GM19239 (cell line): ENCODE data around the gene CDH8.

Experiments used
- DNase-seq: peaks from one replicate; pipeline ENCODE4 v3.0.0; 2011; ENCODE audit warnings: low spot score; ENCODE audit not compliant: insufficient read length
- FAIRE-seq: peaks from 2 replicates; lab custom pipeline; 2011; peaks lifted over from hg19 to GRCh38; lab: Jason Lieb, UNC

CDH8 gene, protein sequence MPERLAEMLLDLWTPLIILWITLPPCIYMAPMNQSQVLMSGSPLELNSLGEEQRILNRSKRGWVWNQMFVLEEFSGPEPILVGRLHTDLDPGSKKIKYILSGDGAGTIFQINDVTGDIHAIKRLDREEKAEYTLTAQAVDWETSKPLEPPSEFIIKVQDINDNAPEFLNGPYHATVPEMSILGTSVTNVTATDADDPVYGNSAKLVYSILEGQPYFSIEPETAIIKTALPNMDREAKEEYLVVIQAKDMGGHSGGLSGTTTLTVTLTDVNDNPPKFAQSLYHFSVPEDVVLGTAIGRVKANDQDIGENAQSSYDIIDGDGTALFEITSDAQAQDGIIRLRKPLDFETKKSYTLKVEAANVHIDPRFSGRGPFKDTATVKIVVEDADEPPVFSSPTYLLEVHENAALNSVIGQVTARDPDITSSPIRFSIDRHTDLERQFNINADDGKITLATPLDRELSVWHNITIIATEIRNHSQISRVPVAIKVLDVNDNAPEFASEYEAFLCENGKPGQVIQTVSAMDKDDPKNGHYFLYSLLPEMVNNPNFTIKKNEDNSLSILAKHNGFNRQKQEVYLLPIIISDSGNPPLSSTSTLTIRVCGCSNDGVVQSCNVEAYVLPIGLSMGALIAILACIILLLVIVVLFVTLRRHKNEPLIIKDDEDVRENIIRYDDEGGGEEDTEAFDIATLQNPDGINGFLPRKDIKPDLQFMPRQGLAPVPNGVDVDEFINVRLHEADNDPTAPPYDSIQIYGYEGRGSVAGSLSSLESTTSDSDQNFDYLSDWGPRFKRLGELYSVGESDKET

DNA sequence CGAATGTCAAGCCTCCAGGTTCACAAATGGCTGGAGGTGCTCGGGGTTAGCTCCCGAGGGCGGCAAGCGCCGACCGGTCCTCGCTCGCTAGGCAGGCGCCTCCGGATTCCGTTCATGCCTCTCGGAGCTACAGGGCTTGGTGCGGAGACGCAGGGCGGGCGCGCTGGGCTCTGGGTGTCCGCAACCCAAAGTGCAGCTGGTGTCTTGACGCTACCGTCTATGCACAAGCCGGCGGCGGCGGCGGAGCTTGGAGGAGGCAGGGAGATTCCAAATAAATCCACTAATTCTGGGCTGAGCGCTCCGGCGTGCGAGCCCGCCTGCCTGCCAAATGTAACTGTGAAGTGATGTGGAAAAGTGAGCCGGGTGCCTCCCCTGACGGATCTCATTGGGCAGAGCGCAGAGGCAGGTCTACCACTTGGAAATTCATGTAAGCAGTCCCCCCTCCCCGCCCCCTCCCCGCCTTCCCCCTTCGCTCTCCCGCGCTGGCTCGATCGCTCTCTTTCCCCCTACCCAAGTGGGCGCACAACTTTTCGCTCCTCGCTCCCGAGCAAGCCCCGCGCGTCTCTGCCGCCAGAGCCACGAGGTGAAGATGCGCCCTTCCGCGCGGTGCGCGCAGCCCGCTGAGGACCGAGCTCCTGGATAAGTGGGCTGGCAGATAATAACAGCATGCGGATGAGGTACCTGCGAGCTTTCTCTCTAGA is at the start of gene CDH8:
TSS of gene CDH8 (minus strand) at position 338 of the 701 bp plus-strand sequence. CDS start 15,035 bp downstream, outside the sequence.
- no peak for FAIRE-seq
- no peak for DNase-seq

DNA sequence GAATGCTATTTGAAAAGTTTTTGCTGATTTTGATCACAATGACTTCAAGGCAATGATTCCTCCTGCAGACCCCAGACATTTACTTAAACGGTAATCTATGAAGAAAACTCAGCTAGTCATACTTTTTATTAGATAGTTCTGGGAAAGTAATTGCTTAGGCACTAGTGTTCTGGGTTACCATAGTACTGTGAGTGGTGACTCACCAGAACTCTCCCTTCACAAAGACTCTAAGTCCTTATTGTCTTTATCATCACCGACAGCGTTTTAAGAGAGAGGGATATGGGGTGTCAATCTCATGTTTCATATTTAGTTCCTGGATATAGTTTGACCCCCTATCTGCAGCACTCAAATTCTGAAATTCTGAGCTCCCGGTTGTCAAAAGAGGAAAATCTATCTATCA is 43.0 kb upstream of the CDH8 start:
- no peak for DNase-seq
- FAIRE-seq: no peak

DNA sequence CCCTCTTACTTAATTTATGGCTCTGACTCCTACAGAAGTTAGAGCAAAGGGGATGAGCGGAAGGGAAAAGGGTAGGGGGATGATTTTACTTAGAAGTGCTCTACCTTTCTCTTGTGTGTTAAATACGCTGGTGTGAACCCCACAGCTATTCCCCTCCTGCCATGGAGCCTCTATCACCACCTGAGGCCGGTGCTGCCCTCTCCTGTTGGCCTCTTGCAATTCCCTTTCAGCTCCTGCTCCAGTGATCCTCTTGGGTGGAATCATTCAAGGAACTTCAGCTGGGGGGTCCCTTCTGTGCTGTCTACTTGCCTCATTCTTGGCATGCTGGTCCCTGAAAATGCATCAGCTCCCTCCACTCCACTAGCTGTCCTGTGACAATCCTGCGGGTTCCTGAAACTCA is 41.8 kb upstream of the CDH8 start:
- DNase-seq (no peak), FAIRE-seq (no peak)

DNA sequence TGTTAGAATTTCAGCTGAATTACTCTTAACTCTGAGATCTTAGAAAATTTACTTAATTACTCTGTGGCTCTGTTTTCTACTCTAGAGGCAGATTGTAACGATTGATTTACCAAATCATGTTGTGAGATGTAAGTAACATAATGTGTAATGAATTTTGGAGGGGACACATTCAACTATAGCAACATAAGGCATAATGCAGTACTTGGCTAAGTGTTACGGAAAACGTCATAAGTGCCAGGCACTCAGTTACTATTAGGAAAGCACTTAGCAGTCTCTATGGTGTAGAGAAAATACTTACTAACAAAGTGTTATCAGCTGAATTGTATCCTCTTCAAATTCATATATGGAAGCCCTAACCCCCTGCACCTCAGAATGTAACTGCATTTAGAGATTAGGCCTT is 40.6 kb upstream of the CDH8 start:
- no peak for FAIRE-seq
- no peak for DNase-seq

DNA sequence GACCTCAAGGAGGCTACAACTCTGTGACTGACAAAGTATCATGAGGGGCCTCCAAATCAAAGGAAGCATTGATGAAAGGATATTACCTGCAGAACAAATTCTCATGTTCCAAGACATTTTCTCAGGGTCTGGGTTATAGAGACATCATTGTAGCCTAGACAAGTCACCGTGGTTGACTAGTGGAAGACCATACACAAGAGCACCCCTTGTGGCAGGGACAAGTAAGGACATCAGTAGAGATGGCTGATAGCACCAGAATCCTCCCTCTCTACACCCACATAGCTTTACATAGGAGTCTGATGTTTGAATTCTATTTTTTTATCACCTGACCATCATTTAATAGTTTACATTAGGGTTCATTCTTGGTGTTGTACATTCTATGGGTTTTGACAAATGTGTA is 32.5 kb upstream of the CDH8 start:
- no peak for FAIRE-seq

DNA sequence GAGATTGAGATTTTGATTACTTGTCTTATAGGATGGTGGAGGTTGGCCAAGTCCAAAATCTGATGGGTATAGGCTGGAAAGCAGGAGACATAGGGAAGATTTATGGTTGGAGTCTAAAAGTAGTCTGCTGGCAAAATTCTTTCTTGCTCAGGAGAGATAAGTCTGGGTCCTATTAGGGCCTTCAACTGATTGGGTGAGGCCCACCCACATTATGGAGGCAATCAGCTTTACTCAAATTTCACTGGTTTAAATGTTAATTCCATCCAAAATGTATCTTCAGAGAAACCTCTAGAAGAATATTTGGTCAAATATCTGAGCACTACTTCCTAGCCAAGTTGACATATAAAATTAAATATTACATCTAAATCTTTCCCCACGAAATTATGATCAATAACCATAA is 31.7 kb upstream of the CDH8 start:
- DNase-seq (no peak), FAIRE-seq (no peak)

More for the DNA sequence above, 32.5 kb upstream of the CDH8 start:
- peak; percentile 1 for DNase-seq

DNA sequence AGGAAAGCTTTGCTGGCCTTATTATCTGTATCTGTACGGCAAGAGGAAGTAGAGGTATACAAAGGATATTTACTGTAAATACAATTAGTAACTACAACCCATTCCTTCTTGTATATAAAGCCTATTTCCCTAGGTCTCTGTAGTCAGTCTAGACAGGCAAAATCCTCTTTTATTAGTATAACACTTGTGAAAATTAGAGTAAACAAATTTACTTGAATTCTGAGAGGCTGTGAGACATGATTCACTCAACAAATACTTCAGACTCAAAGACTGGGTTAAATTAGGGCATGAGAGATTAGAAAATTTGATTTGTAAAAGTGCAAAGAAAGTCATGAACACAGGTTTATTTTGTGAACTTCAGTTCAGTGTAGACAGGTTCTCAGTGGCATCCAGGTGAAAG is 30.9 kb upstream of the CDH8 start:
- no peak for DNase-seq
- FAIRE-seq: no peak

DNA sequence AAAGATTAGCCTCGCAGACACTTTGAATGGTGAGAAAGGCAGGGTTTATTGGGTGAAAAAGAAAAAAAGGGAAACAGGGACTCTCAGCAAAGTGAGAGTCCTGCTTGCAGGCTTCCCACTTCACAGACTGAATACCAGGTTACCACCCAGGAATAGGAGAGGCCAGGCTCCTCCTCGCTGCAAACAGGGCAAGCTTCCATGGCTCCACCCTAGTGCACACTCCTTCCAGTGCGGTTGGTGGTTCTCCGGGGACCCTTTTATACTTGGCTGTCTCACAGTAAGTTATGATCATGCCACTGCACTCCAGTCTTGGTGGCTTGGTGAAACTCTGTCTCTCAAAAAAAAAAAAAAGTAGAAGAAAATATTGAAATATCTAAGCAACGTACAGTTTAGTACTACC is 30.5 kb upstream of the CDH8 start:
- FAIRE-seq (no peak), DNase-seq (no peak)

DNA sequence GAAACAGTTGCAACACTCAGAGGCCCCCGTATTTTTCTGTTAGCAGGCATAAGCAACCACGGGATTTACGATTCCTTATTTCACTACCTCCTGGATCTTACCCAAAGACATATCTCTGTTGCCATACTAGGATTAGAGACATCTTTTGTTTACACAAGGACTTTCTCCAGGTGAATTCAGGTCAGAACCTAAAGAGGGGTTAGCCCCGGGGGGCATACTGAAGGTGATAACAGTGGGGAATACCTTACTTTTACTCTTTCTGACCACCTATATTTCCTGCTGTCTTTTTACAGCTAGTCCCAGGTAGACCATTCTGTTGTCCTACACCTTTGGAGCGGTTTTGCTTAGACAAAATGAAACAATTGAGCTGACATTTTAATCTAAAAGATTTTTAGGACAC is 27.9 kb upstream of the CDH8 start:
- FAIRE-seq: no peak
- DNase-seq: no peak

DNA sequence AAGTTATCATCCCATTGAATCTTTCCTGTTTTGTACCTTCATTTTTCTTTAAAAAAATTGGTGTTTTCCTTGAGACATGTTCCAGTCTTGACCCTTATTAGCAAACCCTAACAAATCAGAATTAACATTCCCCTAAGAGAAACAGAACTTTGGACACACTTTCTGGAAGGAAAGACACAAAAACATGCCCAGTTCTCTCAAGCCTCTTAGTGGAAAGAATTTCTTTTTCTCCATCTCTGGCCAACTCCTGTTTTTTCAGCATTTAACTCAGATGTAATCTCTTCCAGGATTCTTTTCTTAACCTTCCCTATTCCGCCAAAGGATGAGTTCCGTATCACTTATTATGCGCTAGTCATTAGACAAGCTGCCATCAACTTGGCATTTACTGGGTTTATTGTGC is 23.9 kb upstream of the CDH8 start:
- FAIRE-seq (no peak), DNase-seq (no peak)

DNA sequence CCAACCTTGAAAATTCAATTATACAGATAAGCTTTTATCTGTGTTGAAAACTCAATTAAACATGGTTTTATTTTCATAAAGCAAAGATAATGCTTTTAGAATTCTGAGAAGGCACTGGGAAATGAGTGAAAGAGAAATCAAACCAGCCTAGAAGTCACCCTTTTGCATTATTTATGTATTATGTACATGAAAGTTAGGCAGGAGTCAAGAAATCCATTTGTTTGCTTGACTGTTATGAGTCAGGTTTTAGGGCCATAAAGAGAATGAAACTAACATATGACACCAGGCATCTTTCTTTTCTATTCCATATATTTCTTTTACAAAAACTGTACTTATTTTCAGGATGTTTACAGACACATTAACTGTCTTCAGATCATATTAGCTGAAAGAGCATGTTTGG is 23.3 kb upstream of the CDH8 start:
- DNase-seq (no peak), FAIRE-seq (no peak)

DNA sequence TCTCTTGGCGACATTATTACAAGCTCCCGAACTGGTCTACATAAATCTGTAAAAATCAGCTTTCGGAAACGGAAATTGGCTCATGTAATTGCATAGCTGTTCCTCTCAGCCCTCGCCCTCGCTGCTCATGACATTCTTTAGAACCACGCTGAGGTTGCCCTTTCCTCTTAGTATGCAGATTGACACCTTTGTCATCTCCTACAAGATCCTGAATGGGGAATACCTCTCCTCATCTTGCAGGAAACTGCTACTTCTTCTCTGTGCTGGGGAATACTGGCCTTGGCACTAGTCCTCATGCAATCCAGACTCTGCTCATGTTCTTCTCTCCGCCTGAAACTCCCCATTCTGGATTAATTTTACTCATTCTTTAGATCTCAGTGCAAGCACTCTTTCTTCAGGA is 22.2 kb upstream of the CDH8 start:
- DNase-seq (no peak), FAIRE-seq (no peak)

DNA sequence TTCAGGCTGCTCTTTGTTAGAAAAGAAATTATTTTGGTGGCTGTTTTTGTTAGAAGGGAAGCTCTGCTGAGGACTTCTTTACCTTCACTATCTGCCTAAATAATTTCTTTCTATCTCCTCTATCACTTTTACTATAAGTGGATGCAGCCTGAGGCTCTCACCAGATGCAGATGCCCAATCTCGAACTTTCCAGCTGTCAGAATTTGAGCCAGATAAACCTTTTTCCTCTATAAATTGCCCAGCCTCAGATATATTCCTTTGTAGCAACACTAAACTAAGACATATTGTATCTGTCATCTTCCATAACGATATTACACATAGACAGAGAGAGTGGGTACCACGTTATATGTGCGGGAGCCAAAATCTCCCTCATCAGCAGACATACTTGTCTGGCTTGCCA is 15.7 kb upstream of the CDH8 start:
- FAIRE-seq: no peak

DNA sequence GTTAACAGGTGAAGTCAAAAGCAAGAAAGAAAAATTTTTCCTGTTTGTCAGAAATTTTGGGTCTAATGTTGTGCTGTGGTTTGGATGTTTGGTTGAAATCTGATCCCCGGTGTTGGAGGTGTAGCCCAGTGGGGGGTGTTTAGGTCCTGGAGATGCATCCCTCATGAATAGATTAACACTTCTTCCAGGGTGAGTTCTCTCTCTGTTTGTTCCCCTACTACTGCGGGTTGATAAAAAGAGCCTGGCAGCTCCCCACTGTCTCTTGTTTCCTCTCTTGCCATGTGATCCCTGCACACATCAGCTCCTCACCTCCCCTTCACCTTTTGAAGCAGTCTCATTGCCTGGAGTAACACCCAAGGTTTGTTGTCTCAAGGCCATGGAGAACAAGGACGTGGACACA is 14.6 kb upstream of the CDH8 start:
- DNase-seq (no peak), FAIRE-seq (no peak)

More for the DNA sequence above, 15.7 kb upstream of the CDH8 start:
- no peak for DNase-seq

DNA sequence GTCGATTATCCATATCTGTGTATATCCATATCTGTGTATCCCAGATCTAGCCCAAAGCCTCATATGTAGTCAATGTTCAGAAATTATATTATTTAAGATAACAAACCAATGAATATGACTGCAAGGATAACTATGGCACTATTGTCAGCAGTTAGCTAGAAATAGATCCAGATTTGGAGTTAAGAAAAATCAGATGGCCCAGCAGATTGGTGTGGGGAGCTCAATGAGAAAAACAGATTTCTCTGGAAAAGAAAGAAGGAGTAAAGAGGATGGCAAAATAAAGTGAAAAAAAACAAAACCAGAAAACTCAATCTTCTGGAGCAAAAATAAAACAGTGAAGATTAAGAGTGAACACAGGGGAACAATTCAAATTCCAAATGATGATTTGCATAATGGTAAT is 10.6 kb upstream of the CDH8 start:
- DNase-seq (no peak), FAIRE-seq (no peak)

DNA sequence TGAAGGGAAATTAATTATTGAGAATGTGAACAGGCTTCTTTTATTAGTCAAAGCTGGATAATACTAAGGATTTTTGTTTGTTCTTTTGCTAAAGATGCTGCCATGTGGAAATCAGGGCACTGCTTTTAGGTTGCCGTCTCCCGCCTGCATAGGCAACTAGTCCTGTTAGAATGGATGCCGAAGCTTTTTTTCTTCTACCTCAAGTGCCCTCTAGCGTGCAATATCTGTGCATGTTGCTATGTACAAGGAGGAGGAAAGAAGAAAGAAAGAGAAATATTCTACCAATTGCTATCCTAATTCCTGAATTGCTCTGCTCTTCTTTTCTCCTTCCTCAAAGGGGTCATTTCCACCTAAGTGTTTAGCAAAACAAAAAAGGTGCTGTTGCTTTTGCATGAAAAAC is 5.2 kb upstream of the CDH8 start:
- FAIRE-seq (no peak), DNase-seq (no peak)

DNA sequence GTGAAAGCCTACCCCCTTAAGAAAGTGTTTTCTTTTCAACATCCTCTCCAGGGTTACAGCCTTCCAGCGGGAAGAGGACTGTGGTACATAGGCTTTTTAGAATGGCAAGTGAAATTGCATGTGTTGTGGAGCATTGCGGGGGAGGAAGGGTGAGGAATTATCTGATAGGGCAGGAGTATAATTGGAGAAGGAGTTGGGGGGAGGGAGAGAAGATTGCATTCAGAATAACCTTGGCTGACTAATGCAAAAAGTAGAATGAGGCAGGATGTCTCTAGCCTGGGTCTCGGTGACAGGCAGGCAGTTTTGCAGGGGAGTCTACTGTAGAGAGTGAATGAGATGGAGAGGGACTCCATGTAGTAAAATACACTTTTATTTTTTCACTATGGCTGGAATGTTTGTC is 2.4 kb upstream of the CDH8 start:
- DNase-seq (no peak), FAIRE-seq (no peak)

DNA sequence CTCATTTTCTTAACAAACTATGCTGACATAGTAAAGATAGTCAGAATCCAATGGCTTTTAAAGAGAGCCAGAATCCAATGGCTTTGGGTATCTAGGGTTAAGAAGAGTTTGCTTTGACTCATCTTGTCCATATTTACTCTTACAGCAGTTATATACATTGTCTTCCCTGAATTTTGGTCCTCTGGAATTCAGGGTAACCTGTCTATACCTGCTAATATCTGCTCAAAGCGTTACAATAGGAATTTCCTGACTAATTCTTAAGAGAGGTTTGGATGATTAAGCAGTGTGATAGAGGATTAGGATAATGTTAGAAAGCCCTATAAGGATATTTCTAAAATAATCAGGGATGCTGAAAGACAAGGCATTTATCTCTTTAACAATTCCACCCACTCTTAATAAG is 2.0 kb upstream of the CDH8 start:
- FAIRE-seq (no peak), DNase-seq (no peak)

DNA sequence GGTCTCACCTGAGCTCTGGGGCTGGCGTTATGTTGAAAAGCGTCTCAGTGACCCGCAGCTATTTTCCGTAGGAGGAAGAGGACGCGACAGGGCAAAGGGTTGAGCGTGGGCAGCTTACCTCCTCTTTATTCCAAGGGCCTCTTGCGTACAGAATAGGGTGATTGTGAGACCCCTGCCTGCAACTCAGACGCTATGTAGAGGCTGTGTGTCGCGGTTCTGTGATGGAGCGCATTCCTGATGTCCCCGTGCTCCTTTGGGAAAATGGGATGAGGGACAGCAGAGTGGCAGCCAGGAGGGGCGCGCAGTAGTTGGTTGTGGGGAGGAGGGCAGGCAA is 531 bp upstream of the CDH8 start:
- FAIRE-seq: no peak
- no peak for DNase-seq

DNA sequence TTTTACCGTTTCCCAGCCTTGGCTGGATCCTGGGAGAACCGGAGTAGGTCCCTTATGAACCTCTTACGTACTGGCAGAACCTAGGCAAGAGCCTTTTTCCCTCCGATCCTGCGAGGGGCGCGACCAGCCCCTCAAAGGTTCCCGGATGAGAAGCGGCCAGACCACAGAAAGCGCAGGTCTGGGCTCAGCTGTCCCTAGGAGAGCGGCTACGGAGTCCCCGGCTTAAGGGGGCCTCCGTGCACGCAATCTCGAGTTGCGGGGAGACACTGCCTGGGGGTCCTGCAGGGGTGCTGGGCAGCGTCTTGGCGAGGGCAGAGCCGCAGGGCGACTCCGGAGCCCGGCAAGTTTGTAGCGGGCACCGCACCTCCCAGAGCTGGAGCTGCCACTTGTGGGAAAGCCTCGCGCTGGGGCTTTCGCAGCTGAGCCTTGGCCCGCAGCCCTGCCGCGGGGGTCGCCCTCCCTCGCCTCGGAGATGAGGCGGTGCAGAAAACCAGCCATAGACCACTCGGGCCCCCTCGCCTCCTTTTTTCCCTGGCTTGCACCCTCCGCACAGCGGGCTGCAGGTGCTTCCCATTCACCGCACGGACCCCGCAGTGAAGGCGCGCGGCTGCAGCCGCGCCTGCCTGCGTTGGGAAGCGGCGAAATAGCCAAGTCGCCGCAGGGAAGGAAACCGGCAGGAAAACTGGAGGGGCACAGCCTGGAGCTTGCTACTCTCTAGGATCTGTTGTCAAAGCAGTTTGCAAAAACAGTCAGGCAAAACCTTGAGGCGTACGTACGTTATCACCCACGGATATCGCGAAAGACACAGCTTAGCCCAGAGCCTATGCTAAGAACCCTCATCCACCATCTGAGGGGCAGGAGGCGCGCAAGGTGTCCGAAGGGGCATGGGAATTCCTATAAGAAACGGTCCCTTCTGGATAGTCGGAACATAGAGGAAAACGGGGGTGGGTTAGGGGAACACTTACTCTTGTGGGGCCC is 834 bp downstream of the CDH8 start:
- no peak for FAIRE-seq
- no peak for DNase-seq
